ENCODE measurements around the gene BANF1.

- TF ChIP-seq CTCF (IDR thresholded peaks at IDR 0.05; ENCODE audit: low read depth, low read length) = no peak
- TF ChIP-seq EZH2phosphoT487 (IDR thresholded peaks at IDR 0.05; ENCODE audit: low read depth) = no peak
Observed at GRCh38 chr11:66026017-66026529, 23.8 kb downstream of the BANF1 start, which contains the start of gene CATSPER1.
